Bronchial epithelial cell (primary cell): ENCODE results near the gene TMEM38A. TPM values are rescaled to one million over a fixed set of nuclear protein-coding genes. Genes with fewer than 3 reads are reported as not detected.

Source experiments
- DNase-seq: peaks from one replicate; pipeline ENCODE4 v3.0.0-alpha.2; 2010; ENCODE audit warnings: low read depth
- FAIRE-seq: peaks from 2 replicates; lab custom pipeline; 2011; peaks lifted over from hg19 to GRCh38; lab: Jason Lieb, UNC
- H3K27me3 ChIP-seq: 2 replicates; pipeline ENCODE4 v1.5.1; 2011; ENCODE audit warnings: low read length; ENCODE audit not compliant: control insufficient read depth, insufficient read depth
- H3K36me3 ChIP-seq: 2 replicates; pipeline ENCODE4 v1.5.1; 2011; ENCODE audit warnings: low read length; ENCODE audit not compliant: control insufficient read depth, insufficient read depth
- H3K4me3 ChIP-seq: 2 replicates; pipeline ENCODE4 v1.5.1; 2011; ENCODE audit warnings: mild to moderate bottlenecking, low read depth, low read length, control low read depth
- total RNA-seq: library from RNA; depleted of rRNA; stranded (reverse); fragments of >200 nt; gene quantifications from 2 replicates; pipeline ENCODE4 v1.2.1, GENCODE V29; 2014
- TF ChIP-seq, protein P1 (sequence below): IDR thresholded peaks from 2 replicates; pipeline ENCODE4 v1.5.1; 2011; ENCODE audit warnings: mild to moderate bottlenecking, moderate library complexity, low read length, control low read depth, inconsistent platforms; ENCODE audit not compliant: insufficient read depth, severe bottlenecking

Gene TMEM38A
- total RNA-seq, 1 donor from 2014 or later = 4.7 TPM

GRCh38 chr19:16618248-16618647 is 42.7 kb upstream of the TMEM38A start:
- no peak overlapping the region for H3K4me3 ChIP-seq
- FAIRE-seq (no peak), DNase-seq (no peak)
- no peaks in the 10 kb centered on the region for H3K27me3 ChIP-seq
- peaks cover 3% of the 10 kb centered on the region for H3K36me3 ChIP-seq
- TF ChIP-seq, protein P1, sequence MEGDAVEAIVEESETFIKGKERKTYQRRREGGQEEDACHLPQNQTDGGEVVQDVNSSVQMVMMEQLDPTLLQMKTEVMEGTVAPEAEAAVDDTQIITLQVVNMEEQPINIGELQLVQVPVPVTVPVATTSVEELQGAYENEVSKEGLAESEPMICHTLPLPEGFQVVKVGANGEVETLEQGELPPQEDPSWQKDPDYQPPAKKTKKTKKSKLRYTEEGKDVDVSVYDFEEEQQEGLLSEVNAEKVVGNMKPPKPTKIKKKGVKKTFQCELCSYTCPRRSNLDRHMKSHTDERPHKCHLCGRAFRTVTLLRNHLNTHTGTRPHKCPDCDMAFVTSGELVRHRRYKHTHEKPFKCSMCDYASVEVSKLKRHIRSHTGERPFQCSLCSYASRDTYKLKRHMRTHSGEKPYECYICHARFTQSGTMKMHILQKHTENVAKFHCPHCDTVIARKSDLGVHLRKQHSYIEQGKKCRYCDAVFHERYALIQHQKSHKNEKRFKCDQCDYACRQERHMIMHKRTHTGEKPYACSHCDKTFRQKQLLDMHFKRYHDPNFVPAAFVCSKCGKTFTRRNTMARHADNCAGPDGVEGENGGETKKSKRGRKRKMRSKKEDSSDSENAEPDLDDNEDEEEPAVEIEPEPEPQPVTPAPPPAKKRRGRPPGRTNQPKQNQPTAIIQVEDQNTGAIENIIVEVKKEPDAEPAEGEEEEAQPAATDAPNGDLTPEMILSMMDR = no peak

DNA sequence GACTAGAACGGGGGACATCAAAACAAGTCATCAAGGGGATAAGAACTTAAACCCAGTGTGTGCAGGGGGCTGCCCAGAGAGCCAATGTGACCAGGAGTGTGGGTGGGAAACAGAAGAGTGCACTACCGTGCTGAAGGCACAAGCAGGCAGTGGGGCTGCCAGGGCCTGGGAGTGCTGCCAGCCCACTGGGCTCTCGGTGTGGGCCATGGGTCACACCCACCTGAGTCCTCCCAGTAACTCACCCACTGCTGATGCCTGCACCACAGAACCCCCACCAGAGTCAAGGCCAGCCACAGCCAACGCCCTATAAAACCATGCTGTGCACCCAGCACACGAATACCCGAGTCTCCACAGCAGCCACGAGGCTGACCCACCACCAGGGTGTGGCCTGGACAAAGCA is 41.5 kb upstream of the TMEM38A start:
- DNase-seq = no peak
- H3K36me3 ChIP-seq = peaks cover 3% of the 10 kb centered on the region
- H3K27me3 ChIP-seq = no peaks in the 10 kb centered on the region
- H3K4me3 ChIP-seq = no peak overlapping the region
- TF ChIP-seq, protein P1 = no peak
- no peak for FAIRE-seq

DNA sequence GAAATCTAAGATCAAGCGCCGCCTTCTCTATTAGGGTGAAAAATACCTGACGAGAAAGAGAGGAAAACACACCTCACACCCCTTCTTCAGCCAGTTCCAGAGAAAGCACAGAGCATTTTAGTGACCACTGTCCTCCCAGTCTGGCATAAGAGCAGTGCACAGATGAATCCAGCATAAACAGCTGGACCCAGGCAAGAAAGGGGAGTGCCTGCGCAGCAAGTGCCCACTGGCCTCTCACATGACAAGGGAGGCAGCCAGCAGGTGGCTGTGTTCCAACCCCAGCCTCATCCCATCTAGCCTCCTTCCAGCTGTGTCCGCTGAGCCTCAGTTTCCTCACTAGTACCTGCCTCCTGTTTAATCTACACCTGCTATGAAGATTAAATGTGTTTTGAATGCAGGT is 40.9 kb upstream of the TMEM38A start:
- no peak for FAIRE-seq
- no peak overlapping the region for H3K4me3 ChIP-seq
- no peak for DNase-seq
- no peaks in the 10 kb centered on the region for H3K27me3 ChIP-seq
- peaks cover 3% of the 10 kb centered on the region for H3K36me3 ChIP-seq
- TF ChIP-seq, protein P1 = no peak

DNA sequence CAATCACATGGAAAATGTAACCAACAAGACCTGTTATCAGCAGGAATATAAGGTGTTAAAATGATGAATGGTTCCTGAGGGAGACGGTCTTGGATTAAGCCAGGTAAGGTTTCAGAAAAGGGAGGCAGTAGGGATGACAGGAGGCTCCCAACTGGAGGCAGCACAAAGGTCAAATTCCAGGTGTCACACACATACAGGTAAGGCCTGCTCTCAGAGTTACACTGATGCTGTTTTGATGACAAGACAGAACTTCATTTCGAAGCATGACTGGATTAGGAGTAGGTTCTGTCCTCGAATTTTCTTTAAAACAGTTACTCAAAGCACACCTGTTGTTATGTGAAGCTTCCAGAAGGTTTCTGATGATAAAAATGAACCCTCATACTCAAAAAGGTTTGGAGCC is 40.4 kb upstream of the TMEM38A start:
- FAIRE-seq = no peak
- TF ChIP-seq, protein P1 = no peak

GRCh38 chr19:16621165-16621800 is 39.7 kb upstream of the TMEM38A start:
- FAIRE-seq (no peak), DNase-seq (no peak)
- no peak overlapping the region for H3K4me3 ChIP-seq
- H3K36me3 ChIP-seq = peaks cover 3% of the 10 kb centered on the region
- TF ChIP-seq, protein P1 = no peak
- no peaks in the 10 kb centered on the region for H3K27me3 ChIP-seq

More for the DNA sequence above, 40.4 kb upstream of the TMEM38A start:
- H3K4me3 ChIP-seq = no peak overlapping the region
- no peak for DNase-seq
- peaks cover 3% of the 10 kb centered on the region for H3K36me3 ChIP-seq
- no peaks in the 10 kb centered on the region for H3K27me3 ChIP-seq

DNA sequence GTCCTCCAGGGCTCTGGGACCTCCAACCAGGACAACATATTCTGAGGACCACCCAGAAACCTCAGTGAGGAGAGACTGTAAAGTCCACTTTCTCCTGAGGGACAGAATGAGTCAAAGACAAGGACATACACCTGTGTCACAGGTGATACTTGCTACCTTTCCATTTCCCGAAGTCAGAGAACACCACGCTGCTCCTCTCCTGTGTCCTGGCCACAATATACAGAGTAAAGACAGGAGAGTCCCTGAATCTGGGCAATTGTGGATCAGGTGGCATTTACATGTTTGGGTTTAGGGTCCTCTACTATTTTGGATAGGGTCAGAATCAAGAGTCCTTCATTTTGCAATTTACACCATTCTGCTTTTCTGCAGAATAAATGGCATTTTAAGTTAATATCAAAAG is 37.9 kb upstream of the TMEM38A start:
- Histone ChIP-seq H3K36me3 (peaks cover 3% of the 10 kb centered on the region), H3K4me3 (no peak overlapping the region), H3K27me3 (no peaks in the 10 kb centered on the region)
- TF ChIP-seq, protein P1 = no peak
- no peak for FAIRE-seq
- DNase-seq = no peak
